Skeletal muscle satellite cell (primary cell): ENCODE measurements around the gene PTPRT.

Experiments
- H3K27me3 ChIP-seq: 2 replicates; pipeline ENCODE4 v1.7.0; 2013; ENCODE audit warnings: low read length; ENCODE audit not compliant: control insufficient read depth, insufficient read depth
- H3K36me3 ChIP-seq: 2 replicates; pipeline ENCODE4 v1.7.0; 2013; ENCODE audit warnings: mild to moderate bottlenecking, control low read depth, low read length; ENCODE audit not compliant: insufficient read depth
- H3K4me1 ChIP-seq: 2 replicates; pipeline ENCODE4 v1.7.0; 2013; ENCODE audit warnings: low read length; ENCODE audit not compliant: control insufficient read depth, insufficient read depth
- H3K4me2 ChIP-seq: 2 replicates; pipeline ENCODE4 v1.7.0; 2013; ENCODE audit warnings: mild to moderate bottlenecking, low read length
- H3K4me3 ChIP-seq: 2 replicates; pipeline ENCODE4 v1.7.0; 2013; ENCODE audit warnings: low read length
- H3K9ac ChIP-seq: 2 replicates; pipeline ENCODE4 v1.7.0; 2013; ENCODE audit warnings: mild to moderate bottlenecking, low read depth, low read length, moderate library complexity
- H3K9me3 ChIP-seq: replicated peaks from 2 replicates; pipeline ENCODE4 v1.7.0; 2013; ENCODE audit warnings: mild to moderate bottlenecking, control low read depth, low read length

PTPRT gene

GRCh38 chr20:42150230-42150629 is 1039.5 kb downstream of the PTPRT start:
- H3K9me3 ChIP-seq, result peaks cover 10% of the 10 kb centered on the region
- H3K27me3 ChIP-seq, result no peaks in the 10 kb centered on the region
- H3K36me3 ChIP-seq, result no peaks in the 10 kb centered on the region
- H3K4me1 ChIP-seq, result no peaks in the 10 kb centered on the region
- no peak overlapping the region for H3K4me3 ChIP-seq
- no peak overlapping the region for H3K4me2 ChIP-seq
- H3K9ac ChIP-seq, result no peak overlapping the region

GRCh38 chr20:42138729-42139128 is 1051.0 kb downstream of the PTPRT start:
- Histone ChIP-seq H3K9me3 (peaks cover 7% of the 10 kb centered on the region), H3K4me3 (no peak overlapping the region), H3K27me3 (no peaks in the 10 kb centered on the region), H3K36me3 (no peaks in the 10 kb centered on the region), H3K4me2 (no peak overlapping the region), H3K4me1 (no peaks in the 10 kb centered on the region), H3K9ac (no peak overlapping the region)

- Histone ChIP-seq H3K4me2 (no peak overlapping the region), H3K4me3 (no peak overlapping the region), H3K36me3 (no peaks in the 10 kb centered on the region), H3K9ac (no peak overlapping the region), H3K4me1 (no peaks in the 10 kb centered on the region), H3K27me3 (no peaks in the 10 kb centered on the region), H3K9me3 (peaks cover 11% of the 10 kb centered on the region)
Observed at GRCh38 chr20:42134265-42135098, 1055.2 kb downstream of the PTPRT start.

GRCh38 chr20:42130810-42131596 is 1058.7 kb downstream of the PTPRT start:
- Histone ChIP-seq H3K27me3 (no peaks in the 10 kb centered on the region), H3K9ac (no peak overlapping the region), H3K9me3 (peaks cover 15% of the 10 kb centered on the region)

GRCh38 chr20:42125426-42125825 is 1064.3 kb downstream of the PTPRT start:
- no peak overlapping the region for H3K4me3 ChIP-seq
- H3K36me3 ChIP-seq, result no peaks in the 10 kb centered on the region
- no peaks in the 10 kb centered on the region for H3K27me3 ChIP-seq
- H3K9me3 ChIP-seq, result peaks cover 22% of the 10 kb centered on the region
- no peaks in the 10 kb centered on the region for H3K4me1 ChIP-seq
- no peak overlapping the region for H3K9ac ChIP-seq
- no peak overlapping the region for H3K4me2 ChIP-seq

More at GRCh38 chr20:42130810-42131596, 1058.7 kb downstream of the PTPRT start:
- Histone ChIP-seq H3K4me1 (no peaks in the 10 kb centered on the region), H3K4me2 (no peak overlapping the region), H3K36me3 (no peaks in the 10 kb centered on the region), H3K4me3 (no peak overlapping the region)

GRCh38 chr20:42123981-42124473 is 1065.7 kb downstream of the PTPRT start:
- Histone ChIP-seq H3K9ac (no peak overlapping the region), H3K36me3 (no peaks in the 10 kb centered on the region), H3K9me3 (peaks cover 18% of the 10 kb centered on the region), H3K4me2 (no peak overlapping the region), H3K4me3 (no peak overlapping the region), H3K4me1 (no peaks in the 10 kb centered on the region), H3K27me3 (no peaks in the 10 kb centered on the region)

- H3K4me2 ChIP-seq, result no peak overlapping the region
Observed at GRCh38 chr20:42118409-42119125, 1071.1 kb downstream of the PTPRT start.

GRCh38 chr20:42118001-42118400 is 1071.7 kb downstream of the PTPRT start:
- H3K9ac ChIP-seq, result no peak overlapping the region
- H3K4me1 ChIP-seq, result no peaks in the 10 kb centered on the region

More at GRCh38 chr20:42118409-42119125, 1071.1 kb downstream of the PTPRT start:
- H3K4me1 ChIP-seq, result no peaks in the 10 kb centered on the region
- peaks cover 17% of the 10 kb centered on the region for H3K9me3 ChIP-seq
- H3K4me3 ChIP-seq, result no peak overlapping the region
- H3K9ac ChIP-seq, result no peak overlapping the region
- no peaks in the 10 kb centered on the region for H3K36me3 ChIP-seq
- H3K27me3 ChIP-seq, result no peaks in the 10 kb centered on the region

GRCh38 chr20:42113236-42113635 is 1076.5 kb downstream of the PTPRT start:
- H3K9me3 ChIP-seq, result peaks cover 16% of the 10 kb centered on the region
- H3K27me3 ChIP-seq, result no peaks in the 10 kb centered on the region
- H3K4me1 ChIP-seq, result no peaks in the 10 kb centered on the region
- no peak overlapping the region for H3K9ac ChIP-seq
- no peaks in the 10 kb centered on the region for H3K36me3 ChIP-seq
- no peak overlapping the region for H3K4me2 ChIP-seq
- no peak overlapping the region for H3K4me3 ChIP-seq

More at GRCh38 chr20:42118001-42118400, 1071.7 kb downstream of the PTPRT start:
- H3K4me3 ChIP-seq, result no peak overlapping the region
- peaks cover 20% of the 10 kb centered on the region for H3K9me3 ChIP-seq
- H3K4me2 ChIP-seq, result no peak overlapping the region
- no peaks in the 10 kb centered on the region for H3K27me3 ChIP-seq
- H3K36me3 ChIP-seq, result no peaks in the 10 kb centered on the region

- Histone ChIP-seq H3K9ac (no peak overlapping the region), H3K9me3 (peaks cover 15% of the 10 kb centered on the region), H3K4me1 (no peaks in the 10 kb centered on the region), H3K36me3 (no peaks in the 10 kb centered on the region), H3K27me3 (no peaks in the 10 kb centered on the region), H3K4me3 (no peak overlapping the region), H3K4me2 (no peak overlapping the region)
Observed at GRCh38 chr20:42112161-42112560, 1077.5 kb downstream of the PTPRT start.

GRCh38 chr20:42111349-42111748 is 1078.4 kb downstream of the PTPRT start:
- H3K4me1 ChIP-seq, result no peaks in the 10 kb centered on the region
- H3K4me3 ChIP-seq, result no peak overlapping the region
- no peak overlapping the region for H3K9ac ChIP-seq
- no peaks in the 10 kb centered on the region for H3K27me3 ChIP-seq
- H3K9me3 ChIP-seq, result peaks cover 19% of the 10 kb centered on the region
- H3K4me2 ChIP-seq, result no peak overlapping the region
- H3K36me3 ChIP-seq, result no peaks in the 10 kb centered on the region
